Activated CD4-positive, alpha-beta T cell treated with anti-CD3 and anti-CD28 coated beads, Interleukin-2, amount 50 U/mL, for 16 hours (primary cell): ENCODE measurements around the gene IL11.

Experiments
- DNase-seq: peaks from one replicate; pipeline ENCODE4 v3.0.0-alpha.2; 2020

IL11 gene

DNA sequence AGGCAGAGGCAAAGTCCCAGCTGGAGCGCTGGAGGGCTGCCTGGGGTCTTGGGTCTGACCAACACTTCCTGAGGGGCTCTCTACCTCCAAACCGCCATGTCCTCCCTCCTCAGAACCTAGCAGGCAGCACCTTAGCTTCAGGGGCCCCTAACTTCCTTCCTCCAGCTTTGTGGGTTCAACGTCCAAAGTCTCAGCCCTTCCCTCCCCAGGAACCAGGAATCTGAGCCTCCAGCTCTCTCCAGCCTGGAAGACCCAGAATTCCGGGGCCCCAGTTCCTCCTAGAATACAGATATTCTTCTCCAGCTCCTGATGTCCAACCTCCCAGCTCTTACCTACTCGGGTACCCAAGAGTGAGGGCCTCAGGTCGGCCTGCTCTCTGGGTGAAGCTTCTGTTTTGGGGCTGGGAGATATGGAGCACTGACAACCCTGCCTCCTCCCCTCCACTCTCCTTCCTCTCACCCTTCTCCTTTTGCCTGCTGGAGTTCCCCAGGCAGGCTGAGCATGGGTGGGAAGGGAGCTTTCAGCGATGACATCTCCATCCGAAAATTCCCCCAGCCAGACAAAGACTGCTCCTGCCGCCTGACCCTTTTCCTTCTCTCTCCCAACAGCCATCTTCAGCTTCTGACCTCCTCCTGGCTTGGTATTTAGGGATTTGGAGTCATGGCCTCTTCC, 48.7 kb downstream of the IL11 start:
- DNase-seq, result no peak

DNA sequence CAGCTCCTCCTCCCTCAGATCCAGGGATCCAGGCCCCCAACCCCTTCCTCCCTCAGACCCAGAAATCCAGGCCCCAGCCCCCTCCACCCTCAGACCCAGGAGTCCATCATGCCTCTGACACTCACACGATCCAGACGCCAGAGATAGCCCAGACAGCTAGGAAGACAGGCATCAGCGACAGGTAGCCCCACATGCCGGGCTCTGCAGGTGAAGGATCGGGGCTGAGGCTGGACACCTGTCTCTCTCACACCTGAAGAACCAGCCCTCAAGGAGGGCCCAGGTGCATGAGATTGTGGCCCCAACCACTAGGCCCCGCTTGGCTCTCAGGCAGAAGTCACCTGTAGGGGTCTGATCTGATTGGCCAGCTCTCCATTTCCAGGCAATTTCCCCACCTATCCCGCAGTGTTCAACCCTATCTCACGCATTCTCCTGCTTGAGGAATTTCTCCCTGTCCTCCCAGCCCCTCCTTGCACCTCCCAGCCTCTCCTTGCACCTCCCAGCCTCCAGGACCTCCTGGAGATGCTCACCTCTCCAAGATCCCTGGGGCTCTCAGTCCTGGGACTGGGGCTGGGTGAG, 49.3 kb downstream of the IL11 start:
- no peak for DNase-seq

- no peak for DNase-seq
These were observed 50.5 kb downstream of the IL11 start for GRCh38 chr19:55319785-55320184.

DNA sequence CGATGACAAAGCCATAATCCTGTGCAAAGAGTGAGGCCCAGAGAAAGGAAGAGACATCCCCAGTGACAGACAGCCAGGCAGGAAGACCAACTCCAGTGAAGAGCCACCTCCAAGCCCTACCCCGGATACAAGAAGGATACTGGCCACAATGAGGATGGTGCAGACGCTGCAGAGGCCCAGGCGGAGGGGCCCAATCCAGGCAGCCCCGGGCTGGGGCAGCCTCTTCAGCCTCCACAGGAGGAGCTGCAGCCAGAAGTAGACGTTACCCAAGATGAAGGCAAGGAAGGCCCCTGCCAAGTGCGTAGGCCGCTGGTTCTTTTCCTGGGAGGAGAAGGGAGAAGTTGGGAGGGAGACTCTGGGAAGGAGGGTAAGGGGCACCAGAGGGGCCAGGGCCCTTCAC, 53.6 kb downstream of the IL11 start:
- no peak for DNase-seq

DNA sequence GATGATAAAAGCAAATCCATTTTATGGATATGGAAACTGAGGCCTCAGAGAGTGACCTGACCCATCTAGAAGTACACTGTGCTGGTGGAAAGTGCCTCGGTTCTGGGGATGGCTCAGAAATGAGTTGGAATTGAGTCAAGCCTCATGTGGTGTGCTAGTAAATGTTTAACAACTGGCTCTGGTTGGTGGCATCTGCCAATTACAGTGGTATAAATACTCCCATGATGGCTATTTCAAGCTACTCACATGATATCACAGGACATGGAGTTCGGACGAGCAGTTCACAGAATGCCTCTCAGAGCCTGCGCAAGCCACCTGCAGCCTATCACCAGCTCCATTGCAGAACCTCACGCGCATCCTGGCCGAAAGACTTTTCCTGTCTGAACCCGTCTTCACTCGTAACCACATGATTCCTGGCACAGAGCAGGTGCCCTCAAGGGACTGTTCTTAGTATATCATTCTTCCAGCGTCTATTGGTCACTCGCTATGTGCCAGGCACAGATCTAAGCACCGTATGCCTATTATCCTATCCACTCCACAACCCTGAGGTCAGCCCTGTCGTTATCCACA, 54.2 kb downstream of the IL11 start:
- DNase-seq, result no peak

DNA sequence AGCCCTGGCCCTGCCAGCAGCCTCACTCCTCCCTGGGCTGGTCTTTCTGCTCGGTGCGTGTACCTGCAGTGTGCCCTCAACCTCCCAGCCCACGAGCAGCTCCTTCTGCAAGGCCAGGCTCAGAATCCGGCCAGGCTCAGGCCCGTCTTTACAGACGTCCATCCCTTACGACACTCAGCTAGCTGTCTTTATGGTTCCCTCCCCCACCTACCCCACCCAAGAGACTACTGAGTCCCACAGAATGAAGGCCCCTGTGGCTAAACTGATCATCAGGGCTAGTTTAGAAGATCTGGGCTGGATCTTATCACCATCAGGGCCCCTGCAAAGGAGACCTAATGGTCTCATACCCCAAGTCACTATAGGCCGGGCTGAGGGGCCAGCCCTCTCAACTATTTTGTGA, 55.9 kb downstream of the IL11 start:
- no peak for DNase-seq
